HUES48 (cell line): ENCODE results near the gene GNGT2.
"Not testable (repeated sequence)": the region's sequence is repeated elsewhere in the genome, so short reads cannot be mapped to it uniquely, and the experiment has no call there.

ENCODE experiments used
- H3K27ac ChIP-seq: one replicate; pipeline ENCODE4 v1.7.0; 2013; ENCODE audit warnings: low read depth, low read length, inconsistent platforms
- H3K27me3 ChIP-seq: 2 replicates; pipeline ENCODE4 v1.6.1; 2013; ENCODE audit warnings: mild to moderate bottlenecking, low read length; ENCODE audit not compliant: control insufficient read depth, insufficient read depth
- H3K36me3 ChIP-seq: 2 replicates; pipeline ENCODE4 v1.6.1; 2013; ENCODE audit warnings: low read length; ENCODE audit not compliant: control insufficient read depth, insufficient read depth
- H3K4me1 ChIP-seq: 2 replicates; pipeline ENCODE4 v1.6.1; 2013; ENCODE audit warnings: mild to moderate bottlenecking, low read length; ENCODE audit not compliant: control insufficient read depth, insufficient read depth
- H3K4me3 ChIP-seq: 2 replicates; pipeline ENCODE4 v1.5.1; 2013; ENCODE audit warnings: mild to moderate bottlenecking, low read depth, low read length
- H3K9ac ChIP-seq: 2 replicates; pipeline ENCODE4 v1.6.1; 2013; ENCODE audit warnings: mild to moderate bottlenecking, low read depth, low read length, moderate library complexity
- H3K9me3 ChIP-seq: 2 replicates; pipeline ENCODE4 v1.6.1; 2013; ENCODE audit warnings: low read length; ENCODE audit not compliant: control insufficient read depth, insufficient read depth

GNGT2 gene

GRCh38 chr17:49187301-49187700, 23.1 kb downstream of the GNGT2 start:
- Histone ChIP-seq H3K9me3 (peaks cover 5% of the 10 kb centered on the region), H3K4me3 (no peak overlapping the region), H3K36me3 (no peaks in the 10 kb centered on the region), H3K4me1 (no peaks in the 10 kb centered on the region), H3K9ac (no peak overlapping the region), H3K27me3 (no peaks in the 10 kb centered on the region), H3K27ac (no peak overlapping the region)

- H3K27me3 ChIP-seq, H3K4me3 ChIP-seq, H3K27ac ChIP-seq, H3K4me1 ChIP-seq, H3K9ac ChIP-seq, H3K36me3 ChIP-seq, H3K9me3 ChIP-seq: not testable (repeated sequence)
Measured at GRCh38 chr17:49185381-49185780, 25.0 kb downstream of the GNGT2 start.

GRCh38 chr17:49184522-49184921, 25.9 kb downstream of the GNGT2 start:
- H3K4me1 ChIP-seq, H3K9me3 ChIP-seq, H3K9ac ChIP-seq, H3K27me3 ChIP-seq, H3K27ac ChIP-seq, H3K4me3 ChIP-seq, H3K36me3 ChIP-seq: not testable (repeated sequence)

- no peaks in the 10 kb centered on the region for H3K27me3 ChIP-seq
- no peak overlapping the region for H3K27ac ChIP-seq
- no peaks in the 10 kb centered on the region for H3K4me1 ChIP-seq
- H3K9me3 ChIP-seq: peaks cover 5% of the 10 kb centered on the region
- H3K36me3 ChIP-seq: no peaks in the 10 kb centered on the region
- no peak overlapping the region for H3K4me3 ChIP-seq
- H3K9ac ChIP-seq: no peak overlapping the region
Measured at GRCh38 chr17:49183801-49184200, 26.6 kb downstream of the GNGT2 start.

GRCh38 chr17:49183341-49183740, 27.0 kb downstream of the GNGT2 start:
- Histone ChIP-seq H3K27me3 (no peaks in the 10 kb centered on the region), H3K9me3 (peaks cover 5% of the 10 kb centered on the region), H3K4me1 (no peaks in the 10 kb centered on the region), H3K27ac (no peak overlapping the region), H3K36me3 (no peaks in the 10 kb centered on the region), H3K4me3 (no peak overlapping the region), H3K9ac (no peak overlapping the region)

- no peak overlapping the region for H3K27ac ChIP-seq
- H3K9me3 ChIP-seq: peaks cover 11% of the 10 kb centered on the region
- no peaks in the 10 kb centered on the region for H3K4me1 ChIP-seq
- H3K36me3 ChIP-seq: no peaks in the 10 kb centered on the region
- H3K9ac ChIP-seq: no peak overlapping the region
- no peaks in the 10 kb centered on the region for H3K27me3 ChIP-seq
- H3K4me3 ChIP-seq: no peak overlapping the region
Measured at GRCh38 chr17:49180998-49181635, 29.3 kb downstream of the GNGT2 start.

- no peak overlapping the region for H3K4me3 ChIP-seq
- no peaks in the 10 kb centered on the region for H3K27me3 ChIP-seq
- H3K36me3 ChIP-seq: no peaks in the 10 kb centered on the region
- no peaks in the 10 kb centered on the region for H3K4me1 ChIP-seq
- no peak overlapping the region for H3K27ac ChIP-seq
- H3K9ac ChIP-seq: no peak overlapping the region
- H3K9me3 ChIP-seq: peaks cover 16% of the 10 kb centered on the region
Measured at GRCh38 chr17:49180303-49180702, 30.1 kb downstream of the GNGT2 start.

GRCh38 chr17:49175978-49176377, 34.4 kb downstream of the GNGT2 start:
- not testable (repeated sequence) for H3K27me3 ChIP-seq, H3K4me1 ChIP-seq, H3K9ac ChIP-seq, H3K36me3 ChIP-seq, H3K27ac ChIP-seq, H3K4me3 ChIP-seq
- H3K9me3 ChIP-seq: peaks cover 13% of the 10 kb centered on the region

- H3K36me3 ChIP-seq, H3K27ac ChIP-seq, H3K9ac ChIP-seq, H3K27me3 ChIP-seq, H3K4me1 ChIP-seq, H3K4me3 ChIP-seq: not testable (repeated sequence)
- H3K9me3 ChIP-seq: peaks cover 13% of the 10 kb centered on the region
Measured at GRCh38 chr17:49170711-49171110, 39.7 kb downstream of the GNGT2 start.

GRCh38 chr17:49170216-49170615, 40.2 kb downstream of the GNGT2 start:
- Histone ChIP-seq H3K4me3 (no peak overlapping the region), H3K9me3 (peaks cover 10% of the 10 kb centered on the region), H3K4me1 (no peaks in the 10 kb centered on the region), H3K27me3 (no peaks in the 10 kb centered on the region), H3K27ac (no peak overlapping the region), H3K36me3 (no peaks in the 10 kb centered on the region), H3K9ac (no peak overlapping the region)

- Histone ChIP-seq H3K9ac (no peak overlapping the region), H3K27me3 (no peaks in the 10 kb centered on the region), H3K27ac (no peak overlapping the region), H3K4me1 (no peaks in the 10 kb centered on the region), H3K36me3 (no peaks in the 10 kb centered on the region), H3K9me3 (peaks cover 10% of the 10 kb centered on the region), H3K4me3 (no peak overlapping the region)
Measured at GRCh38 chr17:49168706-49169105, 41.7 kb downstream of the GNGT2 start.

GRCh38 chr17:49165143-49165542, 45.2 kb downstream of the GNGT2 start:
- Histone ChIP-seq H3K9ac (no peak overlapping the region), H3K27ac (no peak overlapping the region), H3K36me3 (no peaks in the 10 kb centered on the region), H3K9me3 (peaks cover 4% of the 10 kb centered on the region), H3K4me3 (no peak overlapping the region), H3K4me1 (no peaks in the 10 kb centered on the region), H3K27me3 (no peaks in the 10 kb centered on the region)
